HEK293 (cell line): Measurements from ENCODE around the gene ANKRD28.

Source experiments
- CTCF ChIA-PET: fragments of 350-600 bp; formaldehyde crosslinking; extraction: SDS; loops from one replicate; lab custom pipeline; 2021; ENCODE audit warnings: antibody characterized with exemption; lab: Yijun Ruan, JAX
- POLR2A ChIA-PET: fragments of 300-600 bp; formaldehyde crosslinking; extraction: SDS; loops from one replicate; lab custom pipeline; 2020; ENCODE audit warnings: antibody characterized with exemption, inconsistent platforms; lab: Yijun Ruan, JAX
- H3K27ac ChIP-seq: fragments of 200-500 bp; sonication (Bioruptor generic); 2 replicates; pipeline ENCODE4 v1.5.1; 2014; ENCODE audit warnings: low read depth, low read length, control low read depth, inconsistent platforms; ENCODE audit errors: extremely low read depth
- H3K36me3 ChIP-seq, 2 experiments: fragments of 200-500 bp in 1 of 2; sonication (Bioruptor generic) in 1 of 2; 1 replicate in 1 of 2; 2 replicates in 1 of 2; pipeline ENCODE4 v1.5.1; 2014 to 2017; ENCODE audit warnings: inconsistent platforms in 2 of 2, low read length in 2 of 2; ENCODE audit not compliant: control insufficient read depth in 2 of 2, insufficient read depth in 1 of 2
- H3K4me1 ChIP-seq: fragments of 200-500 bp; sonication (Bioruptor generic); 2 replicates; pipeline ENCODE4 v1.5.1; 2014; ENCODE audit warnings: mild to moderate bottlenecking, low read length, inconsistent platforms; ENCODE audit not compliant: control insufficient read depth, insufficient read depth
- H3K4me3 ChIP-seq: 2 replicates; pipeline ENCODE4 v1.5.1; 2011; ENCODE audit warnings: low read depth, mild to moderate bottlenecking, control low read depth, low read length, moderate library complexity
- H3K9me3 ChIP-seq: fragments of 200-500 bp; sonication (Bioruptor generic); 2 replicates; pipeline ENCODE4 v1.5.1; 2014; ENCODE audit warnings: low read depth, low read length, inconsistent platforms; ENCODE audit not compliant: control insufficient read depth, insufficient read depth
- BCL11A ChIP-seq: fragments of 450-650 bp; formaldehyde crosslinking; IDR thresholded peaks from 2 replicates; pipeline ENCODE4 v1.5.1; 2016; ENCODE audit warnings: low read depth, missing biosample characterization, missing genetic modification characterization
- ELK4 ChIP-seq: IDR thresholded peaks from 2 replicates; pipeline ENCODE4 v1.6.1; 2011; ENCODE audit warnings: mild to moderate bottlenecking, low read depth, low read length, borderline replicate concordance
- HOXC10 ChIP-seq: sonication (generic); formaldehyde crosslinking; IDR thresholded peaks from 2 replicates; pipeline ENCODE4 v1.8.1; 2023; ENCODE audit warnings: mild to moderate bottlenecking, missing genetic modification reagents
- HOXD13 ChIP-seq: sonication (generic); formaldehyde crosslinking; IDR thresholded peaks from 2 replicates; pipeline ENCODE4 v1.8.0; 2022; ENCODE audit warnings: missing genetic modification reagents, borderline replicate concordance
- KLF7 ChIP-seq: fragments of 450-650 bp; formaldehyde crosslinking; IDR thresholded peaks from 2 replicates; pipeline ENCODE4 v1.5.1; 2016; ENCODE audit warnings: missing biosample characterization, missing genetic modification characterization, borderline replicate concordance
- SCRT2 ChIP-seq: fragments of 450-650 bp; formaldehyde crosslinking; IDR thresholded peaks from 2 replicates; pipeline ENCODE4 v1.5.1; 2016; ENCODE audit warnings: missing biosample characterization, missing genetic modification characterization
- SP7 ChIP-seq: fragments of 450-650 bp; formaldehyde crosslinking; IDR thresholded peaks from 2 replicates; pipeline ENCODE4 v1.5.1; 2016; ENCODE audit warnings: missing biosample characterization, missing genetic modification characterization
- TCF7L2 ChIP-seq: IDR thresholded peaks from 2 replicates; pipeline ENCODE4 v1.6.1; 2011; ENCODE audit warnings: low read depth, mild to moderate bottlenecking, inconsistent platforms, low read length, moderate library complexity, borderline replicate concordance
- ZIC2 ChIP-seq: fragments of 450-650 bp; formaldehyde crosslinking; IDR thresholded peaks from 2 replicates; pipeline ENCODE4 v1.5.1; 2016; ENCODE audit warnings: missing biosample characterization, missing genetic modification characterization
- ZNF10 ChIP-seq: fragments of 450-650 bp; formaldehyde crosslinking; IDR thresholded peaks from 2 replicates; pipeline ENCODE4 v1.5.1; 2017; ENCODE audit warnings: missing biosample characterization, missing genetic modification characterization
- ZNF18 ChIP-seq: fragments of 450-650 bp; formaldehyde crosslinking; IDR thresholded peaks from 2 replicates; pipeline ENCODE4 v1.5.1; 2016; ENCODE audit warnings: missing biosample characterization, missing genetic modification characterization
- ZNF223 ChIP-seq: fragments of 450-650 bp; formaldehyde crosslinking; IDR thresholded peaks from 2 replicates; pipeline ENCODE4 v1.5.1; 2016; ENCODE audit warnings: missing biosample characterization, missing genetic modification characterization
- ZNF324 ChIP-seq: fragments of 450-650 bp; formaldehyde crosslinking; IDR thresholded peaks from 2 replicates; pipeline ENCODE4 v1.5.1; 2016; ENCODE audit warnings: missing biosample characterization, missing genetic modification characterization
- ZNF488 ChIP-seq: fragments of 450-650 bp; formaldehyde crosslinking; IDR thresholded peaks from 2 replicates; pipeline ENCODE4 v1.5.1; 2016; ENCODE audit warnings: missing biosample characterization, missing genetic modification characterization
- ZNF548 ChIP-seq: fragments of 450-650 bp; formaldehyde crosslinking; IDR thresholded peaks from 2 replicates; pipeline ENCODE4 v1.5.1; 2016; ENCODE audit warnings: missing biosample characterization, missing genetic modification characterization
- ZNF621 ChIP-seq: fragments of 450-650 bp; formaldehyde crosslinking; IDR thresholded peaks from 2 replicates; pipeline ENCODE4 v1.5.1; 2017; ENCODE audit warnings: missing biosample characterization, missing genetic modification characterization
- ZNF624 ChIP-seq: fragments of 450-650 bp; formaldehyde crosslinking; IDR thresholded peaks from 2 replicates; pipeline ENCODE4 v1.5.1; 2017; ENCODE audit warnings: missing biosample characterization, missing genetic modification characterization
- ZNF626 ChIP-seq: fragments of 450-650 bp; sonication (Bioruptor Pico); formaldehyde crosslinking; IDR thresholded peaks from 2 replicates; pipeline ENCODE4 v1.5.1; 2018; ENCODE audit warnings: missing biosample characterization, missing genetic modification characterization, inconsistent platforms
- ZNF785 ChIP-seq: fragments of 450-650 bp; formaldehyde crosslinking; IDR thresholded peaks from 2 replicates; pipeline ENCODE4 v1.5.1; 2016; ENCODE audit warnings: missing biosample characterization, missing genetic modification characterization
- ZNF837 ChIP-seq: fragments of 450-650 bp; formaldehyde crosslinking; IDR thresholded peaks from 2 replicates; pipeline ENCODE4 v1.5.1; 2016; ENCODE audit warnings: missing biosample characterization, missing genetic modification characterization

Gene ANKRD28

GRCh38 chr3:15758295-15758694 lies 39.5 kb downstream of the ANKRD28 start:
- Histone ChIP-seq H3K27ac (no peak overlapping the region), H3K36me3 (no peaks in the 10 kb centered on the region), H3K4me1 (0 out of 2 replicates have a peak, but pooled peaks cover 4% of the 10 kb centered on the region), H3K9me3 (no peaks in the 10 kb centered on the region), H3K4me3 (no peak overlapping the region)
- ChIA-PET CTCF (no interaction called here), POLR2A (interaction anchor here (1.5 kb wide), 1 partner anchor 157 kb away, joined by 3 read pairs; the partner anchor contains the start of genes BTD and HACL1)
- TF ChIP-seq BCL11A (tag by site-specific recombination) = no peak
- TF ChIP-seq ZNF18 (tag by site-specific recombination) = no peak
- TF ChIP-seq HOXC10 (CRISPR knock-in tag) = no peak

- TF ChIP-seq ZNF223 (tag by site-specific recombination) (no peak), ZNF626 (tag by site-specific recombination) (no peak), HOXD13 (CRISPR knock-in tag) (no peak), KLF7 (tag by site-specific recombination) (no peak), ZNF624 (no peak), SP7 (tag by site-specific recombination) (no peak), TCF7L2 (no peak), ZNF488 (tag by site-specific recombination) (no peak), ZNF10 (tag by site-specific recombination) (no peak), ZNF621 (tag by site-specific recombination) (no peak), ZNF548 (tag by site-specific recombination) (no peak), ZNF324 (tag by site-specific recombination) (no peak), ELK4 (no peak), ZNF837 (no peak), ZNF785 (tag by site-specific recombination) (no peak)
- CTCF ChIA-PET = no interaction called here
- Histone ChIP-seq H3K4me1 (0 out of 2 replicates have a peak, but pooled peaks cover 4% of the 10 kb centered on the region), H3K27ac (no peak overlapping the region), H3K36me3 (no peaks in the 10 kb centered on the region), H3K9me3 (no peaks in the 10 kb centered on the region), H3K4me3 (no peak overlapping the region)
- POLR2A ChIA-PET = interaction anchor here (1.5 kb wide), 1 partner anchor 157 kb away, joined by 3 read pairs; the partner anchor contains the start of genes BTD and HACL1
Measured at GRCh38 chr3:15757824-15758223, 40.0 kb downstream of the ANKRD28 start.

DNA sequence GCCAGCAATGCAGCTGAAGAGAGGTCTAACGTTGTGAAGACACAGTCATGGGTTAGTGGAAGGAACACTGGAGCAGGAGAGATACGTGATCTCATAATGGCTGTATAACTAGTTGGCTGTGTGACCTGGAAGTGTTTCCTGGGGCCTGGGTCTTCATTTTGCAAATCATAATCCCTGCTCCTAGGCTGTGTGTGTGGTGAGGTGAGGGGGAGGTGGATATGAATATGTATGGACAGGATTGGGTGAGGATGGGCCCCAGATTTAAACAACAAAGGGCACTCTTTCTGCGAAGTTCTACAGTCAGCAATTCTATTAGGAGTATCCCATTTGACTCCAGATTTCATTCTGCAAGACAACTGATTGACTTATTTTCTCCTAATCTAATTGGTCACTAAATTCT lies 41.3 kb downstream of the ANKRD28 start:
- no peak overlapping the region for H3K27ac ChIP-seq
- 0 out of 2 replicates have a peak, but pooled peaks cover 4% of the 10 kb centered on the region for H3K4me1 ChIP-seq
- no peak overlapping the region for H3K4me3 ChIP-seq
- ChIA-PET POLR2A (no interaction called here), CTCF (no interaction called here)
- H3K36me3 ChIP-seq = no peaks in the 10 kb centered on the region
- H3K9me3 ChIP-seq = no peaks in the 10 kb centered on the region
- no peak for TF ChIP-seq SCRT2 (tag by site-specific recombination)
- no peak for TF ChIP-seq ZIC2 (tag by site-specific recombination)
